Vagina (tissue), 2 donors: ENCODE results near the gene SAFB2.

Experiments used
- CTCF ChIP-seq, 3 experiments: fragments of 450-650 bp in 2 of 3; fragments of 200-600 bp in 1 of 3; sonication (generic) in 1 of 3; IDR thresholded peaks; one replicate each; pipeline ENCODE4 v1.5.1; 2017 to 2019; ENCODE audit warnings: antibody characterized with exemption in 3 of 3, mild to moderate bottlenecking in 2 of 3, moderate library complexity in 2 of 3
- POLR2A ChIP-seq, 2 donors: fragments of 450-650 bp; IDR thresholded peaks; one replicate each; pipeline ENCODE4 v1.6.1; 2017; ENCODE audit warnings: antibody characterized with exemption in 2 of 2, mild to moderate bottlenecking in 2 of 2, moderate library complexity in 2 of 2
- POLR2AphosphoS5 ChIP-seq, 2 donors: sonication (generic); formaldehyde crosslinking; IDR thresholded peaks; one replicate each; pipeline ENCODE4 v1.9.0; 2017; ENCODE audit warnings: antibody characterized with exemption in 2 of 2, mild to moderate bottlenecking in 2 of 2, low read depth in 1 of 2; ENCODE audit not compliant: insufficient read depth in 1 of 2

GRCh38 chr19:5651361-5651760 is 28.8 kb upstream of the SAFB2 start:
- TF ChIP-seq POLR2A (IDR thresholded peaks at IDR 0.05) (no peak), CTCF (IDR thresholded peaks at IDR 0.05) (no peak), POLR2AphosphoS5 (IDR thresholded peaks at IDR 0.05; ENCODE audit: insufficient read depth in 1 of 2, low read depth in 1 of 2) (no peak)
